ENCODE measurements around the gene RPL28.

The RPL28 gene

DNA sequence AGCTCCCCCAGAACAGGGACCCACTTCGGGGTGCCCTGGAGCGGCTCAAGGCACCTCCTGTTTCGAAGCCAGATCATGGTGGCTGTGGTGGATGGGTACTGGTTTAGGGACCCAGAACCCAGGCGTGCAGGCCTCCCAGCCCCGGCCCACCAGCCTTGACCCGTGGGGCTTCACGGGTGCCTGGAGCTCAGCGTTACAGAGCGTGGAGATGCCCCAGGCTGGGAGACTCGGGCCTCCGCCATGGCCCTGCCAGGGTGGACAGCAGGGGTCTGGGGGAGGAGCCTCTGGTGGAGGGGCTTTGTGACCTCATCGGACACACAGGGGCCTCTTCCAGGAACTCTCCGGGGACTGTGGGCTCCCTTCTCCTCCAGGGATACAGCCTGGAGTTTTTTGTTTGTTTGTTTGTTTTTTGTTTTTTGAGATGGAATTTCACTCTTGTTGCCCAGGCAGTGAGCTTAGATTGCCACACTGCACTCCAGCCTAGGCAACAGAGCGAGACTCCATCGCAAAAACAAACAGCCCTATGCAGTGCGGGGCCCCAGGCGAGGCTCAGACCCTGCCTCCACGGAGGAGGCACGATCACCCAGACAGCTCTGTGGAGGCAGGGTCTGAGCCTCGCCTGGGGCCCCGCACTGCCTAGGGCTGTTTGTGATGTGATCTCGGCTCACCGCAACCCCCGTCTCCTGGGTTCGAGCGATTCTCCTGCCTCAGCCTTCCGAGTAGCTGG, 22.6 kb upstream of the RPL28 start, which contains the start of gene GARIN5B:
Gene GARIN5B (minus strand): TSS at position 271 of the 727 bp plus-strand sequence. CDS start 194 bp downstream, at position 77.
- TF ChIP-seq CTCF (IDR thresholded peaks at IDR 0.05), result no peak
- Histone ChIP-seq H3K4me3 (no peak within 1 kb of the TSS), H3K27ac (no peak within 1 kb of the TSS)
- DNase-seq (ENCODE audit: low spot score), result no peak

- no peak for TF ChIP-seq CTCF (IDR thresholded peaks at IDR 0.05)
- Histone ChIP-seq H3K4me3 (no peak overlapping the region), H3K27ac (no peak overlapping the region)
- no peak for DNase-seq (ENCODE audit: low spot score)
These were observed 20.5 kb upstream of the RPL28 start for GRCh38 chr19:55365245-55365644.

DNA sequence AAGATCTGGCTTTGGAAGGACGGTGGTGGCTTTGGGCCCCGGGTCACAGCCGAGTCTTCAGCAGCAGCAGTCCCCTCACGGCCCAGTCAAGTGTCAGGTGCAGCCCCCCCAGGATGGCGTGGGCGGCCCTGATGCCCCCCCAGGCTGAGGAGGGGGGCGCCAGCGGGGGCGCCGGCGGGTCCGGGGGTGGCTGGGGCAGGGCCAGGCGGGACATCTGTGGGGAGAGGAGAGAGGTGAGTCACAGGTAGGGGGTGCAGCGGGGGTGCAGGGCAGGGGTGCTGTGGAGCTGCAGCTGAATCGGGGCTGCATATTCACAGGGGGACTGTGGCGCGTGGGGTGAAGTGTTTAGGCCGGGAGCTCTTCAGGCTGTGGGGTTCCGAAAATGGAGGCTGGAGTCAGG, 19.8 kb upstream of the RPL28 start:
- Histone ChIP-seq H3K27ac (no peak overlapping the region), H3K4me3 (no peak overlapping the region)
- TF ChIP-seq CTCF (IDR thresholded peaks at IDR 0.05), result no peak
- no peak for DNase-seq (ENCODE audit: low spot score)

GRCh38 chr19:55366790-55367189, 18.9 kb upstream of the RPL28 start:
- TF ChIP-seq CTCF (IDR thresholded peaks at IDR 0.05), result no peak
- H3K27ac ChIP-seq, result no peak overlapping the region
- DNase-seq (ENCODE audit: low spot score), result no peak
- H3K4me3 ChIP-seq, result no peak overlapping the region

DNA sequence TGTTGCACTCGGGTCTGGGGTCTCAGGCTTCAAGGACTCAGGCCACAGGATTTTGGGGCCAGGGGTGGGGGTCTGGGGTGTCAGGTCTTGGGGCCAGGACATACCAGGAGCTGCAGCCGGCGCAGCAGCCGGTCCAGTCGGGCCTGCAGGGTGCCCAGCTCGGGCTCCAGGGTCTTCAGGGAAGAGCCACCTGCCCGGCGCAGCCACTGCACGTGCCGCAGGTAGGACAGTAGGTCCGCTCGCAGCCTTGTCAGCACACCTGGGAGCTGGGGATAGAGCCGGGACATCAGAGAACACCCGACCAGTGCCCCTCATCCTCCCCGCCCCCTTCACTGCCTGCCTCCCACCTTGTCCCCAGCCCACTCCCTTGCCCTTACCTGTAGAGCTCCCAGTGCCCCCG, 17.6 kb upstream of the RPL28 start:
- DNase-seq (ENCODE audit: low spot score), result no peak

GRCh38 chr19:55368701-55369563, 16.8 kb upstream of the RPL28 start:
- H3K4me3 ChIP-seq, result peak overlapping the region; percentile 61
- DNase-seq (ENCODE audit: low spot score), result no peak
- TF ChIP-seq CTCF (IDR thresholded peaks at IDR 0.05), result no peak
- no peak overlapping the region for H3K27ac ChIP-seq

More for the DNA sequence above, 17.6 kb upstream of the RPL28 start:
- no peak overlapping the region for H3K27ac ChIP-seq
- no peak for TF ChIP-seq CTCF (IDR thresholded peaks at IDR 0.05)
- H3K4me3 ChIP-seq, result no peak overlapping the region

Data from coronary artery (tissue), 2 donors.